Central memory CD4-positive, alpha-beta T cell (primary cell): ENCODE data around the gene ANKRD29.

ENCODE experiments used
- DNase-seq: peaks from one replicate; pipeline ENCODE4 v3.0.0; 2022

ANKRD29 gene

GRCh38 chr18:23684515-23685197 is 21.9 kb upstream of the ANKRD29 start:
- DNase-seq, result no peak

- no peak for DNase-seq
Measured at GRCh38 chr18:23683671-23684070, 21.0 kb upstream of the ANKRD29 start.

GRCh38 chr18:23683155-23683554 is 20.4 kb upstream of the ANKRD29 start:
- DNase-seq, result no peak

- no peak for DNase-seq
Measured at GRCh38 chr18:23682472-23682871, 19.8 kb upstream of the ANKRD29 start.

GRCh38 chr18:23682045-23682444 is 19.3 kb upstream of the ANKRD29 start:
- DNase-seq, result no peak

- no peak for DNase-seq
Measured at GRCh38 chr18:23675896-23676295, 13.2 kb upstream of the ANKRD29 start.

GRCh38 chr18:23675236-23675635 is 12.5 kb upstream of the ANKRD29 start:
- no peak for DNase-seq

- DNase-seq, result no peak
Measured at GRCh38 chr18:23673725-23674124, 11.0 kb upstream of the ANKRD29 start.

GRCh38 chr18:23671564-23671963 is 8.9 kb upstream of the ANKRD29 start:
- no peak for DNase-seq

GRCh38 chr18:23669804-23670405 is 7.2 kb upstream of the ANKRD29 start:
- no peak for DNase-seq

GRCh38 chr18:23669202-23669766 is 6.6 kb upstream of the ANKRD29 start:
- DNase-seq, result no peak

GRCh38 chr18:23668731-23669130 is 6.0 kb upstream of the ANKRD29 start:
- DNase-seq, result no peak

- DNase-seq, result no peak
Measured at GRCh38 chr18:23667114-23667513, 4.4 kb upstream of the ANKRD29 start.

- DNase-seq, result no peak
Measured at GRCh38 chr18:23664674-23665073, 2.0 kb upstream of the ANKRD29 start.

GRCh38 chr18:23661735-23662308 is 889 bp downstream of the ANKRD29 start:
- DNase-seq, result no peak

GRCh38 chr18:23658285-23658684 is 4.4 kb downstream of the ANKRD29 start:
- DNase-seq, result no peak

GRCh38 chr18:23652232-23652631 is 10.5 kb downstream of the ANKRD29 start:
- DNase-seq, result no peak

- DNase-seq, result no peak
Measured at GRCh38 chr18:23650968-23651927, 11.5 kb downstream of the ANKRD29 start.

- no peak for DNase-seq
Measured at GRCh38 chr18:23648940-23649607, 13.6 kb downstream of the ANKRD29 start.

- DNase-seq, result no peak
Measured at GRCh38 chr18:23648456-23648855, 14.3 kb downstream of the ANKRD29 start.

GRCh38 chr18:23646282-23646681 is 16.4 kb downstream of the ANKRD29 start:
- DNase-seq, result no peak

- no peak for DNase-seq
Measured at GRCh38 chr18:23645568-23646175, 17.0 kb downstream of the ANKRD29 start.
